PFSK-1 (cell line): ENCODE results near the gene GFRA4.

Experiments
- FOXP2 ChIP-seq: optimal IDR thresholded peaks from 2 replicates; pipeline ENCODE3; 2011; ENCODE audit warnings: borderline replicate concordance, control low read depth, inconsistent platforms; ENCODE audit not compliant: insufficient read depth; ENCODE audit errors: extremely low read length, extremely low read depth
- POLR2AphosphoS5 ChIP-seq: IDR thresholded peaks from 2 replicates; pipeline ENCODE4 v1.6.1; 2012; ENCODE audit warnings: low read depth, mild to moderate bottlenecking, control low read depth, low read length, moderate library complexity
- SIN3A ChIP-seq: IDR thresholded peaks from 2 replicates; pipeline ENCODE4 v1.6.1; 2012; ENCODE audit warnings: mild to moderate bottlenecking, low read length, moderate library complexity, borderline replicate concordance; ENCODE audit not compliant: insufficient read depth
- TAF1 ChIP-seq: IDR thresholded peaks from 2 replicates; pipeline ENCODE4 v1.6.1; 2012; ENCODE audit warnings: low read length, control low read depth, borderline replicate concordance; ENCODE audit not compliant: insufficient read depth
- TF ChIP-seq, protein P1 (sequence below), 2 experiments: IDR thresholded peaks; 2 replicates each; pipeline versions ENCODE4 v1.6.1 to v1.8.0; 2011 to 2012; ENCODE audit warnings: low read depth in 2 of 2, low read length in 2 of 2, control low read depth in 1 of 2, inconsistent platforms in 1 of 2, mild to moderate bottlenecking in 1 of 2, moderate library complexity in 1 of 2; ENCODE audit not compliant: insufficient read depth in 1 of 2

GFRA4 gene

DNA sequence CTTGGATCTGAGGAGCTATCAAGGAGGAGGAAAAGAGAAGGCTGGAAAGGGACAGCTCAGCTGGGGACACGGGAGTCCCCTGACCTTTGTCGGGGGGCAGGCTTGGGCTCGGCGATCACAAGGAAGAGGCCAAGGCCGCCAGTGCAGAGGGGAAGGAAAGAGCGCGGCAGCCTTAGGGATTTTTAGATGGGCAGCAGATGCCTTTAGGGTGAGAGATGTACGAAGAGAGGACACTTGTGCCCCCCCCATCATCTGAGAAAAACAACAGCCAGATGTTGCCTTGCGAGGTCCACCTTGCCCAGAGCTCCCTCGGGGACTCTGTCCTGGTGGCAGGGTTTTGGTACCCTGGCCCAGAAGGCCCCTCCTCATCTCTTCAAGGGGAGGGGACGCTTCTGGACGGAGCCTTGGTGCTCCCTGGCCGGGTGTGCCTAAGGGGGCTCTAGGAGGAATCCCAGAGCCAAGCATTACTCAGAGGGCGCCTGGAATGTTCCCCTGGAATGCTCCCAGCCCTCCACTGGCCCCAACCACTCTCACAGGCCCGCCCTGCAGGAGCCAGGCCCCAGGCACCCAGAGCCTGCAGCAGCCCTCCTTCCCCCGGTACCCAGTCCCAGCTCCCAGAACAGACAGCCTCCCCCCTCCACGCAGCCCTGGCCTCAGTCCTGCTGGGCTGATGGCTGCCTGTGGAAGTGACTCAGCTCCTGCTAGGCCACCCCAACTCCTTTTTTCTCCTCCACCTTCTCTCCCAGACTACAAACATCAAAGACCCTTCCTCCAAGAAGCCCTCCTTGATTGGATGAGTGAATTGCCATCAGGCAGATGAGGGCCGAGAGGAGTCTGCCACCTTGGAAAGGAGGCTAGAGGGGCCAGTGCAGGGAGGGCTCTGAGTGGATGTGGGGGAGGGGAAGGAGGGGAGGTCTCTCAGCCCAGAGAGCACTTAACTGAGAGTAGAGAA is 16.8 kb upstream of the GFRA4 start:
- TF ChIP-seq SIN3A (no peak), FOXP2 (no peak), POLR2AphosphoS5 (no peak), TAF1 (no peak)
- TF ChIP-seq, protein P1, sequence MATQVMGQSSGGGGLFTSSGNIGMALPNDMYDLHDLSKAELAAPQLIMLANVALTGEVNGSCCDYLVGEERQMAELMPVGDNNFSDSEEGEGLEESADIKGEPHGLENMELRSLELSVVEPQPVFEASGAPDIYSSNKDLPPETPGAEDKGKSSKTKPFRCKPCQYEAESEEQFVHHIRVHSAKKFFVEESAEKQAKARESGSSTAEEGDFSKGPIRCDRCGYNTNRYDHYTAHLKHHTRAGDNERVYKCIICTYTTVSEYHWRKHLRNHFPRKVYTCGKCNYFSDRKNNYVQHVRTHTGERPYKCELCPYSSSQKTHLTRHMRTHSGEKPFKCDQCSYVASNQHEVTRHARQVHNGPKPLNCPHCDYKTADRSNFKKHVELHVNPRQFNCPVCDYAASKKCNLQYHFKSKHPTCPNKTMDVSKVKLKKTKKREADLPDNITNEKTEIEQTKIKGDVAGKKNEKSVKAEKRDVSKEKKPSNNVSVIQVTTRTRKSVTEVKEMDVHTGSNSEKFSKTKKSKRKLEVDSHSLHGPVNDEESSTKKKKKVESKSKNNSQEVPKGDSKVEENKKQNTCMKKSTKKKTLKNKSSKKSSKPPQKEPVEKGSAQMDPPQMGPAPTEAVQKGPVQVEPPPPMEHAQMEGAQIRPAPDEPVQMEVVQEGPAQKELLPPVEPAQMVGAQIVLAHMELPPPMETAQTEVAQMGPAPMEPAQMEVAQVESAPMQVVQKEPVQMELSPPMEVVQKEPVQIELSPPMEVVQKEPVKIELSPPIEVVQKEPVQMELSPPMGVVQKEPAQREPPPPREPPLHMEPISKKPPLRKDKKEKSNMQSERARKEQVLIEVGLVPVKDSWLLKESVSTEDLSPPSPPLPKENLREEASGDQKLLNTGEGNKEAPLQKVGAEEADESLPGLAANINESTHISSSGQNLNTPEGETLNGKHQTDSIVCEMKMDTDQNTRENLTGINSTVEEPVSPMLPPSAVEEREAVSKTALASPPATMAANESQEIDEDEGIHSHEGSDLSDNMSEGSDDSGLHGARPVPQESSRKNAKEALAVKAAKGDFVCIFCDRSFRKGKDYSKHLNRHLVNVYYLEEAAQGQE (IDR thresholded peaks at IDR 0.05; ENCODE audit: insufficient read depth in 1 of 2, low read depth in 2 of 2, low read length in 2 of 2) = no peak

DNA sequence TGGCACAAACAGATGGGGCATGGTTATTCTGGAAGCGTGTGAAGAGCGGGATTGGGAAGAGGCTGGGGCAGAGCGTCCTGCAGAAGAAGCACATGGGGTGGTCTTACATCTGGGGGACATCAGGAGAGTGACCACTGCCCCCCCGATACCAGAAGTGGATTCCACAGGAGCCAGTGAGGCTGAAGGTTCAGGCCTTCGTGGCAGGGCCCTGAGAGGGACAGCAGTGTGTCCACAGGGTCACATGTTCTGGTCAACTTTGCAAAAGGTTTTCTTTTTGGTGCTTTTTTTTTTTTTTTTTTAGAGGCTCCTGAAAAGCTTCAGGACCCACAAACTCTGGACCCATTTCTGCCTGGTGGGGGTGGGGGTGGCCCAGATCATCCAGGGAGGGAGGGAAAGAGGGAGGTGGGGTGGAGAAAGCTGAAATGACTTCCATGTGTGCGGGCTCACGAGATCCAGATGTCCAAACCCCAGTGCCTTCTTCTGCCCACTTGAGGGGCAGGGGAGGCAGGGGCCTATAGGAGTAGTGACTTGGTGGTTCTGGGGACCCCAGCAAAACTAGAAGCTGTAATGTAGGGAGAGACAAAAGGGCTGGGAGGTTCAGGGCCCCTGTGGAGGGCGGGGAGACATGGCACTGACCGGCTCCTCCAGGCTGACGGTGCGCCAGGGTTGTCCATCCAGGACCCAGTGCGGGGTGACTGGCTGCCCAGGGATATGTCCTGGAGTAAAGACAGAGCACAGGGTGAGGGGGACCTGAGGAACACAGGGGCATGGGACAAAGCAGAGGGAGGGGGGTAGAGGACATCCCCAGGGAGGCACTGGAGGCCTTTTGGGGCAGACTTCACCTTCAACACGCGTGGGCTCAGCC is 15.9 kb upstream of the GFRA4 start:
- TF ChIP-seq, protein P1 (IDR thresholded peaks at IDR 0.05; ENCODE audit: insufficient read depth in 1 of 2, low read depth in 2 of 2, low read length in 2 of 2) = no peak

DNA sequence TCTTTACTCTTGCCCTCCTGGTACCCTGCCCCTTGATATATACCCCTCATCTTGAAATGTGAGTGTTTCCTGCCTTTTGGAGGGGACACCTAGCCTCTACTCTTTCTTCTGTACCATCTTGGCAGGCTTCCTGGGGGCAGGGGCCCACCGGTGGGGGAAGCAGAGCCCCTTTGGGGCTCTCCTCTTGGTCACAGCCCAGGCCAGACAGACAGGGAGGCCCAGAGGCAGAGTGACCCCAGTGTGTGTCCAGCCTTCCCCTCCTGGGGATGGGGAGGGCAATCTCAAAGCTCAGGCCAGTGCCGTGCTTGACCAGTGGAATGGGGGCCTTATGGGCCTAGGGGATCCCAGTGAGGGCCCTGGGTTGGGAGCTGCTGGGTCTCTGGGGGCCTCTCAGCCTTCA is 15.0 kb upstream of the GFRA4 start:
- TF ChIP-seq SIN3A (no peak), POLR2AphosphoS5 (no peak), TAF1 (no peak), FOXP2 (no peak)
- TF ChIP-seq, protein P1 (IDR thresholded peaks at IDR 0.05; ENCODE audit: insufficient read depth in 1 of 2, low read depth in 2 of 2, low read length in 2 of 2) = no peak

DNA sequence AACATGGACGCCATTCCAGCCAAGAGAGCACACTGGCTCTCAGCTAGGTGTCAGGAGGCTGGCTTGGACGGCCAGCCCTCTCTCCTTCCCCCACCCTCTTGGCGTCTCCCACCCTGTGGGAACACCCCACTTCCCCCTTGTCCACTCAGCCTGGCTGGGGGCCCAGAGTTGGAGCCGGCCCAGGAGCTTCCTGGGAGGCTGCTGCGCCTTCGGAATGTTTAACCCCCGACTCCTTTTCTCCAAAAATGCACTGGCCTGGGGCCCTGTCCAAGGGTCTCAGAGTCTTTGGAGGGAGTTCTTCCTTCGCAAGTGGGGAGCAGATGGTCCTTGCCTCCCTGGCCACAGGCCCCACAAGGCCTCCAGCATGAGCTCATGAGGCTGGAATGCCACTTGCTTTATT is 14.5 kb upstream of the GFRA4 start:
- TF ChIP-seq POLR2AphosphoS5 = no peak
- TF ChIP-seq SIN3A = no peak
- no peak for TF ChIP-seq TAF1
- no peak for TF ChIP-seq FOXP2
- TF ChIP-seq, protein P1 (IDR thresholded peaks at IDR 0.05; ENCODE audit: insufficient read depth in 1 of 2, low read depth in 2 of 2, low read length in 2 of 2) = no peak
